ENCODE data around the gene ERG28.

Gene ERG28

DNA sequence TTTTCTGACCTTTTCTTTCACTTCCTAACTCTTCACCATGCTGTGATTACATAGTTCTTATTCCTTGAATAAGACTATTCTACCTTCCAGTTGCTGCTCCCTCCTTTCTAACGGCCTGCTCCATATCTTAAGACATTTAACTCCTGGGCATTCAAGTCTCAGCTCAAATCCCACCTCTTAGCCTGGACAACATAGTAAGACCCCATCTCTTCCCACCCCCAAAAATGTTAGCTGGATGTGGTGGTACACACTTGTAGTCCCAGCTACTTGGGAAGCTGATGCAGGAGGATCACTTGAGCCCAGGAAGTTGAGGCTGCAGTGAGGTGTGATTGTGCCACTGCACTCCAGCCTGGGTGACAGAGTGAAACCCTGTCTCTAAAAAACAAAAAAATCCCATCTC lies 10.9 kb downstream of the ERG28 start:
- Histone ChIP-seq H3K18ac (ENCODE audit: low read length) (no peak overlapping the region), H4K5ac (ENCODE audit: low read length) (no peak overlapping the region), H2BK15ac (replicated peaks; ENCODE audit: low read depth) (no peak overlapping the region), H3K23ac (ENCODE audit: low read length) (no peak overlapping the region), H4K8ac (ENCODE audit: low read depth, low read length) (no peak overlapping the region), H3K4me3 (ENCODE audit: low read length) (no peak overlapping the region), H3K4me1 (ENCODE audit: control insufficient read depth, low read depth, low read length) (peaks cover 17% of the 10 kb centered on the region), H2AK5ac (ENCODE audit: low read length) (no peak overlapping the region), H2BK120ac (ENCODE audit: low read depth, low read length) (no peak overlapping the region), H3K27ac (ENCODE audit: low read depth, low read length) (no peak overlapping the region), H3K56ac (ENCODE audit: low read length) (no peak overlapping the region), H3K4ac (ENCODE audit: low read depth, low read length) (no peak overlapping the region), H3K79me2 (ENCODE audit: control insufficient read depth, insufficient read depth, low read length) (no peaks in the 10 kb centered on the region), H2BK5ac (ENCODE audit: low read length) (no peak overlapping the region), H3K36me3 (ENCODE audit: control insufficient read depth, insufficient read depth, low read length) (peaks cover 1% of the 10 kb centered on the region), H3K27me3 (ENCODE audit: insufficient read depth, low read length, poor library complexity) (no peaks in the 10 kb centered on the region), H3K79me1 (ENCODE audit: low read length) (peaks cover 1% of the 10 kb centered on the region), H3K9ac (ENCODE audit: low read length) (no peak overlapping the region), H3K4me2 (ENCODE audit: low read length) (no peak overlapping the region)
- WGBS (ENCODE audit: extremely low coverage, insufficient coverage, low lambda C conversion rate) = no CpG with 5 or more reads among the region's 1 CpG
- no peak for DNase-seq

DNA sequence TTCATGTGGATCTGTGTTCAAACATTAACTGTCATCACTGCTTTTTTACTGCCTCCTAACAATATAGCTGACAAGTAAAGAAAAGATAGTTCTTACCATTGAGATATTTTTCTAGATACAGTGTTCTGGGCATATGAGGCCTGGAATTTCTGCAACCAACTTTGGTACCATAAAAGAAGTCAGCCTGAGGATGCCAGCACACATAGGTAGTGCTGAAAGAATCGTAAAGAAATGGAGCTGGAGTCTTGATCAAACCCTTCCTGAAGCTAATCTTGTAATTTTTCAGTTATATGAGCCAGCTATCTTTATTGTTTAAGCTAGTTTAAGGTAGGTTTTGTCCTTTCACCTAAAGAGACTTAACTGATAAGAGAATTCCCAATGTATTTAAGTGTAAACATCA lies 11.3 kb downstream of the ERG28 start:
- H2BK15ac ChIP-seq (replicated peaks; ENCODE audit: low read depth) = no peak overlapping the region
- H3K4ac ChIP-seq (ENCODE audit: low read depth, low read length) = no peak overlapping the region
- no peak overlapping the region for H3K18ac ChIP-seq (ENCODE audit: low read length)
- no peak overlapping the region for H3K9ac ChIP-seq (ENCODE audit: low read length)
- H4K5ac ChIP-seq (ENCODE audit: low read length) = no peak overlapping the region
- no peak overlapping the region for H3K23ac ChIP-seq (ENCODE audit: low read length)
- no peak overlapping the region for H4K8ac ChIP-seq (ENCODE audit: low read depth, low read length)
- peaks cover 1% of the 10 kb centered on the region for H3K79me1 ChIP-seq (ENCODE audit: low read length)
- H2BK120ac ChIP-seq (ENCODE audit: low read depth, low read length) = no peak overlapping the region
- H2BK5ac ChIP-seq (ENCODE audit: low read length) = no peak overlapping the region
- DNase-seq = no peak
- no peak overlapping the region for H3K27ac ChIP-seq (ENCODE audit: low read depth, low read length)
- H3K4me1 ChIP-seq (ENCODE audit: control insufficient read depth, low read depth, low read length) = peaks cover 17% of the 10 kb centered on the region
- H3K27me3 ChIP-seq (ENCODE audit: insufficient read depth, low read length, poor library complexity) = no peaks in the 10 kb centered on the region
- no CpG with 5 or more reads among the region's 1 CpG for WGBS (ENCODE audit: extremely low coverage, insufficient coverage, low lambda C conversion rate)
- no peaks in the 10 kb centered on the region for H3K79me2 ChIP-seq (ENCODE audit: control insufficient read depth, insufficient read depth, low read length)
- no peak overlapping the region for H3K4me2 ChIP-seq (ENCODE audit: low read length)
- no peak overlapping the region for H3K4me3 ChIP-seq (ENCODE audit: low read length)
- no peak overlapping the region for H2AK5ac ChIP-seq (ENCODE audit: low read length)
- peaks cover 1% of the 10 kb centered on the region for H3K36me3 ChIP-seq (ENCODE audit: control insufficient read depth, insufficient read depth, low read length)
- no peak overlapping the region for H3K56ac ChIP-seq (ENCODE audit: low read length)

DNA sequence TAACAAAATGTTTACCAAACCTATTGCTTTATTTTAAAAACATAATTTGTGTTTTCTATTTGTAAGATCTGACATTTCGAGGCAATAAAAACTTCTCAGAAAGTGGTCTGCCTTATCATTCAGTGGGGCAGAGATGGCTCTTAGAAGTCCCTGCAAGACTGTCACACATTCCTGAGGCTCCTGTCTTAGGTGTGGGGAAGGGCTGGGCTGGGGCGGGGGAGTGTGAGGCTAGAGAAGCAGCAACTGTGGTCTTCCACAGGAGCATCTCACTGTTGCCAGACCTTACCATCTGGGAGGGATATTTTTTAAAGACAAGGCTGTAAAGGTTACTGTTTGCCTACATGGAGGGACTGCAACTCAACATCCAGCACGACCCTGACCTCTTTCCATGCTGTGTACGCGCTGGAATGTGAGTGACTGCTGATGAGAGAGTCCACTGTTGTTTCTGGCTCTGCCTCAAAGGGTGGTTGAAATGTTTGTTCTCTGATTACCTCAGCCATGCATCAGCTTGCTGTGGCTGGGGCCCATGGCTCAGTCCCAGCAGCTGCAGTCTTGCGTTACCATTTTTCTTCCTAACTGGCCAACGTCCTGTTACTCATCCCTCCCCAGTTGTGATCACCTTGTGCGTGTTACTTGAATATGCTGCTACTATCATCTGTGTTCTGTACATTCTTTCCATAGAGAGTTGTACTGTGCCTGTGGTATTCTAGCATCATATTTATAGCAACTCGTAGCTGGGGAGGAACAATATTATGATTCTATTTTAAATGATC lies 12.4 kb downstream of the ERG28 start:
- no CpG with 5 or more reads among the region's 9 CpGs for WGBS (ENCODE audit: extremely low coverage, insufficient coverage, low lambda C conversion rate)
- no peak overlapping the region for H3K23ac ChIP-seq (ENCODE audit: low read length)
- H3K36me3 ChIP-seq (ENCODE audit: control insufficient read depth, insufficient read depth, low read length) = peaks cover 1% of the 10 kb centered on the region
- H3K79me1 ChIP-seq (ENCODE audit: low read length) = peaks cover 1% of the 10 kb centered on the region
- no peak overlapping the region for H3K18ac ChIP-seq (ENCODE audit: low read length)
- no peak overlapping the region for H3K4me2 ChIP-seq (ENCODE audit: low read length)
- H3K4me1 ChIP-seq (ENCODE audit: control insufficient read depth, low read depth, low read length) = peaks cover 17% of the 10 kb centered on the region
- peak overlapping the region; percentile 17 for H2BK5ac ChIP-seq (ENCODE audit: low read length)
- DNase-seq = peak; percentile 71
- H2BK120ac ChIP-seq (ENCODE audit: low read depth, low read length) = no peak overlapping the region
- H3K4me3 ChIP-seq (ENCODE audit: low read length) = no peak overlapping the region
- H3K27me3 ChIP-seq (ENCODE audit: insufficient read depth, low read length, poor library complexity) = no peaks in the 10 kb centered on the region
- H3K79me2 ChIP-seq (ENCODE audit: control insufficient read depth, insufficient read depth, low read length) = no peaks in the 10 kb centered on the region
- H4K8ac ChIP-seq (ENCODE audit: low read depth, low read length) = no peak overlapping the region
- H3K56ac ChIP-seq (ENCODE audit: low read length) = peak overlapping the region; percentile 10
- H3K9ac ChIP-seq (ENCODE audit: low read length) = no peak overlapping the region
- H3K27ac ChIP-seq (ENCODE audit: low read depth, low read length) = no peak overlapping the region
- no peak overlapping the region for H2AK5ac ChIP-seq (ENCODE audit: low read length)
- no peak overlapping the region for H3K4ac ChIP-seq (ENCODE audit: low read depth, low read length)
- no peak overlapping the region for H4K5ac ChIP-seq (ENCODE audit: low read length)
- no peak overlapping the region for H2BK15ac ChIP-seq (replicated peaks; ENCODE audit: low read depth)

DNA sequence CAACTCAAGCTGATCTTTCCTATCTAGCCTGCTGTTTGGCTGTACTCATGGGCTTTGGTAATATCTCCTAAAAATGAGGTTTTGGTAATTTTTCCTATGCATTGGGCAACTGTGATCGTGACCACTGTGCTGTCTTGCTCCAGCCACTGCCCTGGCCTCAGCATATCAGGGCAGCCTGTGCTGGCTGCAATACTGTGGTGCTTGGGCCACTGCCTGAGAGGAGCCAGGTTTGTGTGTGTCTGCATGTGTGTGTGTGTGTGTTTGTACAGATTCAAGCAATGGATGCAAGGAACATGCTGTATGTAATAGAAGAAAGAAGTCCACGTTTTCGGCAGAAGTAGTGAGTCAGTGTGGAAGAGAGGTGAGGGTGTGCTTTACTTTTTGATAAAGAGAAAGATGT lies 13.0 kb downstream of the ERG28 start:
- DNase-seq = no peak
- peaks cover 1% of the 10 kb centered on the region for H3K36me3 ChIP-seq (ENCODE audit: control insufficient read depth, insufficient read depth, low read length)
- H3K27ac ChIP-seq (ENCODE audit: low read depth, low read length) = peak overlapping the region; percentile 10
- WGBS (ENCODE audit: extremely low coverage, insufficient coverage, low lambda C conversion rate) = no CpG with 5 or more reads among the region's 3 CpGs
- H2AK5ac ChIP-seq (ENCODE audit: low read length) = no peak overlapping the region
- no peak overlapping the region for H3K4ac ChIP-seq (ENCODE audit: low read depth, low read length)
- no peak overlapping the region for H3K23ac ChIP-seq (ENCODE audit: low read length)
- H3K27me3 ChIP-seq (ENCODE audit: insufficient read depth, low read length, poor library complexity) = no peaks in the 10 kb centered on the region
- H4K5ac ChIP-seq (ENCODE audit: low read length) = no peak overlapping the region
- H3K4me1 ChIP-seq (ENCODE audit: control insufficient read depth, low read depth, low read length) = peaks cover 17% of the 10 kb centered on the region
- no peak overlapping the region for H2BK15ac ChIP-seq (replicated peaks; ENCODE audit: low read depth)
- peak overlapping the region; percentile 22 for H2BK5ac ChIP-seq (ENCODE audit: low read length)
- H3K18ac ChIP-seq (ENCODE audit: low read length) = no peak overlapping the region
- H3K79me1 ChIP-seq (ENCODE audit: low read length) = no peaks in the 10 kb centered on the region
- H4K8ac ChIP-seq (ENCODE audit: low read depth, low read length) = no peak overlapping the region
- H3K9ac ChIP-seq (ENCODE audit: low read length) = peak overlapping the region; percentile 7
- no peaks in the 10 kb centered on the region for H3K79me2 ChIP-seq (ENCODE audit: control insufficient read depth, insufficient read depth, low read length)
- no peak overlapping the region for H3K4me2 ChIP-seq (ENCODE audit: low read length)
- peak overlapping the region; percentile 61 for H3K56ac ChIP-seq (ENCODE audit: low read length)
- H2BK120ac ChIP-seq (ENCODE audit: low read depth, low read length) = no peak overlapping the region
- H3K4me3 ChIP-seq (ENCODE audit: low read length) = no peak overlapping the region

DNA sequence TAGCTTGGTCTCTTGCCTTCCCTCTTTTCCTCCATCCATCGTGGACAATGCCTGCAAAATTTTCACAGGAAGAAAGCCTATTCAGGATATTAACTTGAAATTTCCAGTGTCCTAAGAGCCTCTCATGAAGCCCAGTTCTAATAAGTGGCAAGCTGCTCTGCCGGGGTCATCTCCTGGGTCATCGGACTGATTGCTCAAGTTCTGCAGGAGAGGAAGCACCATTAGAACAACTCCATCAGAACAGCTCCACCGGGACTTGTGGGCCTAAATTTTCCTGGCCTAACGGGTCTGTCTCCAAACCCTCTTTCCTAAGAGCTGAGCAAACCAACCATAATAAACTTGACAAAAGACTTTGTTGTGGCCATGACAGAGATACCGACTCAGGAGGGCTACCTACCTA lies 13.9 kb downstream of the ERG28 start:
- DNase-seq = no peak
- no peaks in the 10 kb centered on the region for H3K79me2 ChIP-seq (ENCODE audit: control insufficient read depth, insufficient read depth, low read length)
- H3K36me3 ChIP-seq (ENCODE audit: control insufficient read depth, insufficient read depth, low read length) = peaks cover 1% of the 10 kb centered on the region
- peaks cover 17% of the 10 kb centered on the region for H3K4me1 ChIP-seq (ENCODE audit: control insufficient read depth, low read depth, low read length)
- WGBS (ENCODE audit: extremely low coverage, insufficient coverage, low lambda C conversion rate) = no CpG with 5 or more reads among the region's 6 CpGs
- H3K9ac ChIP-seq (ENCODE audit: low read length) = no peak overlapping the region
- H3K4ac ChIP-seq (ENCODE audit: low read depth, low read length) = no peak overlapping the region
- H2AK5ac ChIP-seq (ENCODE audit: low read length) = no peak overlapping the region
- H4K8ac ChIP-seq (ENCODE audit: low read depth, low read length) = no peak overlapping the region
- H4K5ac ChIP-seq (ENCODE audit: low read length) = no peak overlapping the region
- no peak overlapping the region for H2BK120ac ChIP-seq (ENCODE audit: low read depth, low read length)
- no peaks in the 10 kb centered on the region for H3K27me3 ChIP-seq (ENCODE audit: insufficient read depth, low read length, poor library complexity)
- H3K79me1 ChIP-seq (ENCODE audit: low read length) = no peaks in the 10 kb centered on the region
- H3K4me2 ChIP-seq (ENCODE audit: low read length) = no peak overlapping the region
- H2BK5ac ChIP-seq (ENCODE audit: low read length) = no peak overlapping the region
- H3K56ac ChIP-seq (ENCODE audit: low read length) = no peak overlapping the region
- no peak overlapping the region for H3K18ac ChIP-seq (ENCODE audit: low read length)
- no peak overlapping the region for H3K4me3 ChIP-seq (ENCODE audit: low read length)
- peak overlapping the region; percentile 52 for H3K27ac ChIP-seq (ENCODE audit: low read depth, low read length)
- H3K23ac ChIP-seq (ENCODE audit: low read length) = no peak overlapping the region
- no peak overlapping the region for H2BK15ac ChIP-seq (replicated peaks; ENCODE audit: low read depth)

DNA sequence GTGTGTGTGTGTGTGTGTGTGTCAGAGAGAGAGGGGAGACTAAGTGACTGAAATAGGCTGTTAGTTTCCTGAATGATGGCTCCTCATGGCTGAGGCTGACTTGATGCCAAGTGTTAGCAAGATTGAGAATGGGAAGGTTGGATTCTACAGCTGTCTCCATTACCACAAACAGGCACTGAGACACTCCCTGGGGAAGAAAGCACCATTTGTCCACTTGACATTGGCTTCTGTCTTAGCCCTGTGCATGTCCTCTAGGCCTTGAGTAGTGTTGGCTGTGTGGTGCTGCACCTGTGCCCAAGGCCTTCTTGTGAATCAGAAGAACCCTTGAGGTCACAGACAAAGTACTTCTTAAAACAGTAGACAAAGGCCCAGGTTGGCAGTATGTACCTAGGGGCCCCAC lies 15.6 kb downstream of the ERG28 start:
- Histone ChIP-seq H3K9ac (ENCODE audit: low read length) (no peak overlapping the region), H3K4me3 (ENCODE audit: low read length) (no peak overlapping the region), H3K4me2 (ENCODE audit: low read length) (no peak overlapping the region), H4K5ac (ENCODE audit: low read length) (no peak overlapping the region), H3K79me1 (ENCODE audit: low read length) (no peaks in the 10 kb centered on the region), H2BK5ac (ENCODE audit: low read length) (no peak overlapping the region), H3K27me3 (ENCODE audit: insufficient read depth, low read length, poor library complexity) (no peaks in the 10 kb centered on the region), H3K79me2 (ENCODE audit: control insufficient read depth, insufficient read depth, low read length) (no peaks in the 10 kb centered on the region), H2AK5ac (ENCODE audit: low read length) (no peak overlapping the region), H3K27ac (ENCODE audit: low read depth, low read length) (no peak overlapping the region), H3K56ac (ENCODE audit: low read length) (no peak overlapping the region), H4K8ac (ENCODE audit: low read depth, low read length) (no peak overlapping the region), H3K4me1 (ENCODE audit: control insufficient read depth, low read depth, low read length) (peaks cover 17% of the 10 kb centered on the region), H3K18ac (ENCODE audit: low read length) (no peak overlapping the region), H3K23ac (ENCODE audit: low read length) (no peak overlapping the region), H3K4ac (ENCODE audit: low read depth, low read length) (no peak overlapping the region), H3K36me3 (ENCODE audit: control insufficient read depth, insufficient read depth, low read length) (peaks cover 1% of the 10 kb centered on the region), H2BK15ac (replicated peaks; ENCODE audit: low read depth) (no peak overlapping the region), H2BK120ac (ENCODE audit: low read depth, low read length) (no peak overlapping the region)
- no peak for DNase-seq

Data from mesendoderm (in vitro differentiated cells).